DND-41 (cell line): ENCODE measurements around the gene SCAI.

Experiments
- EZH2 ChIP-seq: IDR thresholded peaks from 3 replicates; pipeline ENCODE4 v1.6.1; 2012; ENCODE audit warnings: borderline replicate concordance, low read depth, mild to moderate bottlenecking, moderate library complexity, low read length, inconsistent platforms; ENCODE audit not compliant: severe bottlenecking
- TF ChIP-seq, protein P1 (sequence below): IDR thresholded peaks from 2 replicates; pipeline ENCODE4 v1.5.1; 2012; ENCODE audit warnings: borderline replicate concordance, low read length, moderate library complexity, mild to moderate bottlenecking; ENCODE audit not compliant: poor library complexity, severe bottlenecking; ENCODE audit errors: extremely low read depth

DNA sequence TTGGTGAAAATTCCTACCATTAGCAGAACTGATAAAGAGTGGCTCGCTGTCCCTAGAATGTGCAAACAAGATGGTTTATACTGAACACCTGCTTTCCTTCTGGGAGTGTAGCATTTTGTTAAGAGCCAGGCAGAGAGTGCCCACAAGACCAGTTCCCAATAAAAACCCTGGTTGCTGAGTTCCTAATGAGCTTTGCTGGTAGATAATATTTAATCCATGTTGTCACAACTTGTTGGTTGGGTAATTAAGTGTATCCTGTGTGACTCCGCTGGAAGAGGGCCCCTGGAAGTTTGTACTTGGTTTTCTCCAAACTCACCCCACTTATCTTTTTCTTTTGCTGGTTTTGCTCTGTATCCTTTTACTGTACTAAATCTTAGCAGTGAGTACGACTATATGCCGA lies 162.9 kb downstream of the SCAI start:
- TF ChIP-seq, protein P1, sequence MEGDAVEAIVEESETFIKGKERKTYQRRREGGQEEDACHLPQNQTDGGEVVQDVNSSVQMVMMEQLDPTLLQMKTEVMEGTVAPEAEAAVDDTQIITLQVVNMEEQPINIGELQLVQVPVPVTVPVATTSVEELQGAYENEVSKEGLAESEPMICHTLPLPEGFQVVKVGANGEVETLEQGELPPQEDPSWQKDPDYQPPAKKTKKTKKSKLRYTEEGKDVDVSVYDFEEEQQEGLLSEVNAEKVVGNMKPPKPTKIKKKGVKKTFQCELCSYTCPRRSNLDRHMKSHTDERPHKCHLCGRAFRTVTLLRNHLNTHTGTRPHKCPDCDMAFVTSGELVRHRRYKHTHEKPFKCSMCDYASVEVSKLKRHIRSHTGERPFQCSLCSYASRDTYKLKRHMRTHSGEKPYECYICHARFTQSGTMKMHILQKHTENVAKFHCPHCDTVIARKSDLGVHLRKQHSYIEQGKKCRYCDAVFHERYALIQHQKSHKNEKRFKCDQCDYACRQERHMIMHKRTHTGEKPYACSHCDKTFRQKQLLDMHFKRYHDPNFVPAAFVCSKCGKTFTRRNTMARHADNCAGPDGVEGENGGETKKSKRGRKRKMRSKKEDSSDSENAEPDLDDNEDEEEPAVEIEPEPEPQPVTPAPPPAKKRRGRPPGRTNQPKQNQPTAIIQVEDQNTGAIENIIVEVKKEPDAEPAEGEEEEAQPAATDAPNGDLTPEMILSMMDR = no peak
- no peak for TF ChIP-seq EZH2
